LNCaP clone FGC (cell line): ENCODE results near the gene FOXP1.

Experiments used
- DNase-seq: peaks from one replicate; pipeline ENCODE4 v3.0.0-alpha.2; 2011; ENCODE audit warnings: low read depth
- H3K4me3 ChIP-seq: 2 replicates; pipeline ENCODE4 v1.5.1; 2011; ENCODE audit warnings: mild to moderate bottlenecking, low read depth, low read length, control low read depth
- TF ChIP-seq, protein P1 (sequence below): IDR thresholded peaks from 2 replicates; pipeline ENCODE4 v1.5.1; 2012; ENCODE audit warnings: mild to moderate bottlenecking; ENCODE audit not compliant: control insufficient read depth, insufficient read depth; ENCODE audit errors: extremely low read depth

Gene FOXP1

DNA sequence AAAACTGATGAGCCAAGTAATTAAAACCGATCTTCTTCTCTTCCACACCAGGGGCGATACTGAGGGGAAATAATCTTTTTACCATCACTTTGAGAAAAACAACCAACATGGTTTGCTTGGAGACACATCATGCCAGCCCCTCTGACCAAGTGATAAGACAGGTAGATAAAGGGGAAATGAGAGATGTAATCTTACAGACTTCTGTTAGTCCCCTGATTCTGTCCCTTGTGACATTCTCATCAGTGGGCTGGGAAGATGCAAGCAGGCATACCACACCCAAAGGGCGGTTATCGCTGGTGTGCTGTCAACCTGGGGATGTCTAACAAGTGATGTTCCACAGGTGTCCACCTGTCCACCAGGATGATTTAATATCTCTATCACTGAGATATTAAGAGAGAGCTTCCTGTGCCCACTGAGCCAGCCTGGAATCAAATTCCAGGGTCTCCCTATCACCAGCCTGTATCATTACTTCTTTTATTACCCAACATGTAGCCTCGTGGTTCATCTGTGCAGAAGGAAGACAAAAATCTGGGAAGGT is 315.0 kb downstream of the FOXP1 start:
- H3K4me3 ChIP-seq, result no peak overlapping the region
- TF ChIP-seq, protein P1, sequence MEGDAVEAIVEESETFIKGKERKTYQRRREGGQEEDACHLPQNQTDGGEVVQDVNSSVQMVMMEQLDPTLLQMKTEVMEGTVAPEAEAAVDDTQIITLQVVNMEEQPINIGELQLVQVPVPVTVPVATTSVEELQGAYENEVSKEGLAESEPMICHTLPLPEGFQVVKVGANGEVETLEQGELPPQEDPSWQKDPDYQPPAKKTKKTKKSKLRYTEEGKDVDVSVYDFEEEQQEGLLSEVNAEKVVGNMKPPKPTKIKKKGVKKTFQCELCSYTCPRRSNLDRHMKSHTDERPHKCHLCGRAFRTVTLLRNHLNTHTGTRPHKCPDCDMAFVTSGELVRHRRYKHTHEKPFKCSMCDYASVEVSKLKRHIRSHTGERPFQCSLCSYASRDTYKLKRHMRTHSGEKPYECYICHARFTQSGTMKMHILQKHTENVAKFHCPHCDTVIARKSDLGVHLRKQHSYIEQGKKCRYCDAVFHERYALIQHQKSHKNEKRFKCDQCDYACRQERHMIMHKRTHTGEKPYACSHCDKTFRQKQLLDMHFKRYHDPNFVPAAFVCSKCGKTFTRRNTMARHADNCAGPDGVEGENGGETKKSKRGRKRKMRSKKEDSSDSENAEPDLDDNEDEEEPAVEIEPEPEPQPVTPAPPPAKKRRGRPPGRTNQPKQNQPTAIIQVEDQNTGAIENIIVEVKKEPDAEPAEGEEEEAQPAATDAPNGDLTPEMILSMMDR, result no peak

GRCh38 chr3:71266875-71267274 is 316.7 kb downstream of the FOXP1 start:
- H3K4me3 ChIP-seq, result no peak overlapping the region
- no peak for DNase-seq
- TF ChIP-seq, protein P1, result no peak

More for the DNA sequence above, 315.0 kb downstream of the FOXP1 start:
- DNase-seq, result no peak

DNA sequence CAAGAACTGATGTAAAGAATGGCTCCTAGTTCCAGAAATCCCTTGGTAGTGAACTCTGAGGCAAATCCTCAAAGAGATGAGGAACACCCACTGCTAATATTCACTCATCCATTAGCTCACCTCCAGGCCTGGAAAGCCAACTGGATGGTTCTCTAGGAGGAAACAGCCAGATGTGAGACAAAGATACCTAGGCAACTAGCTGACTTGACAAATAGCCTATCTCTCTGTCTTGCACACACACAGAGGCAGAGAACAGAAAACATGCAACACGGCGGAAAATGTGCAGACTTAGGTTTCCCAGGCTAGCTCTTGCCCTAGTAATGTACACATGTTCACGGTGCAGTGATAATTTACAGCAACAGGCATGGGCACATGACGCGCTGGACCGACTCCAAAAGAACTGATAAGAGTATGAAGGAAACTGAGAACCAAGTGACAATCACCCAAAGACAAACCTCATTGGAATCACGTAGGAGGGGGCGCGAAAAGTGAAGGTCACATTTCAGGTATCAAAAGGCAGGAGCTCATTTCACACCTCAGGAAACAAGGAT is 318.1 kb downstream of the FOXP1 start:
- no peak overlapping the region for H3K4me3 ChIP-seq
- DNase-seq, result no peak
- TF ChIP-seq, protein P1, result no peak

DNA sequence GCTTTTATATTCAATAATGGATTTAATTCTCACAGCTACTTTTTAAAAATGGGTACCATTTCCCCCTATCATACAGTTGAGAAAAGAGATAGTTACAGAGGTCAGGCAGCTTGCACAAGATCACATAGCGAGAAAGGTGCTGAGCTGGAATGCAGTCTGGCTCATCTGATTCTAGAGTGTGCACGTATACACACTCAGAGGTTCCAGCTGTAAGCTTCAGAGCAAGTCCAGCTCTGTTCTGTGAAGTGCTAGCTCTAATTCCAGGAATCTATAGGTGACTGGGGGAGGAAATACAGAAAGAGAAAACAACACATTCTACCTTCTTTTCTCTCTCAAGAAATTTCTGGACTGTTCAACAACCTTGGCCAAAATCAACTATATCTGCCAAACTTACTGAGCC is 318.7 kb downstream of the FOXP1 start:
- TF ChIP-seq, protein P1, result no peak
- no peak for DNase-seq

GRCh38 chr3:71262364-71263265 is 320.9 kb downstream of the FOXP1 start:
- DNase-seq, result no peak
- H3K4me3 ChIP-seq, result no peak overlapping the region
- TF ChIP-seq, protein P1, result no peak

More for the DNA sequence above, 318.7 kb downstream of the FOXP1 start:
- no peak overlapping the region for H3K4me3 ChIP-seq

- H3K4me3 ChIP-seq, result no peak overlapping the region
- TF ChIP-seq, protein P1, result no peak
- DNase-seq, result no peak
Observed at GRCh38 chr3:71260782-71261181, 322.7 kb downstream of the FOXP1 start.
